HEK293 (cell line): Measurements from ENCODE around the gene TMEM62.

Experiments used
- ATF2 ChIP-seq: fragments of 450-650 bp; formaldehyde crosslinking; IDR thresholded peaks from 2 replicates; pipeline ENCODE4 v1.5.1; 2016; ENCODE audit warnings: missing biosample characterization, missing genetic modification characterization, low read depth
- BCL11B ChIP-seq: fragments of 450-650 bp; formaldehyde crosslinking; IDR thresholded peaks from 2 replicates; pipeline ENCODE4 v1.5.1; 2016; ENCODE audit warnings: low read depth, missing biosample characterization, missing genetic modification characterization
- GLIS2 ChIP-seq: fragments of 450-650 bp; formaldehyde crosslinking; IDR thresholded peaks from 2 replicates; pipeline ENCODE4 v1.5.1; 2016; ENCODE audit warnings: missing biosample characterization, missing genetic modification characterization
- INSM2 ChIP-seq: fragments of 450-650 bp; formaldehyde crosslinking; IDR thresholded peaks from 2 replicates; pipeline ENCODE4 v1.5.1; 2016; ENCODE audit warnings: missing biosample characterization, missing genetic modification characterization
- PBX3 ChIP-seq: sonication (generic); formaldehyde crosslinking; IDR thresholded peaks from 2 replicates; pipeline ENCODE4 v1.8.1; 2022; ENCODE audit warnings: mild to moderate bottlenecking, moderate library complexity, missing genetic modification reagents
- PRDM10 ChIP-seq: fragments of 450-650 bp; formaldehyde crosslinking; IDR thresholded peaks from 2 replicates; pipeline ENCODE4 v1.5.1; 2016; ENCODE audit warnings: missing biosample characterization, missing genetic modification characterization
- ZBTB1 ChIP-seq: fragments of 450-650 bp; formaldehyde crosslinking; IDR thresholded peaks from 2 replicates; pipeline ENCODE4 v1.5.1; 2016; ENCODE audit warnings: missing biosample characterization, missing genetic modification characterization
- ZBTB49 ChIP-seq: fragments of 450-650 bp; formaldehyde crosslinking; IDR thresholded peaks from 2 replicates; pipeline ENCODE4 v1.5.1; 2016; ENCODE audit warnings: missing biosample characterization, missing genetic modification characterization, low read depth
- ZBTB6 ChIP-seq: fragments of 450-650 bp; formaldehyde crosslinking; IDR thresholded peaks from 2 replicates; pipeline ENCODE4 v1.5.1; 2017; ENCODE audit warnings: missing biosample characterization, missing genetic modification characterization
- ZFP37 ChIP-seq: fragments of 450-650 bp; formaldehyde crosslinking; IDR thresholded peaks from 2 replicates; pipeline ENCODE4 v1.5.1; 2016; ENCODE audit warnings: missing biosample characterization, missing genetic modification characterization
- ZNF148 ChIP-seq: fragments of 450-650 bp; formaldehyde crosslinking; IDR thresholded peaks from 2 replicates; pipeline ENCODE4 v1.5.0; 2017; ENCODE audit warnings: missing biosample characterization, missing genetic modification characterization, borderline replicate concordance
- ZNF184 ChIP-seq: fragments of 450-650 bp; IDR thresholded peaks from 2 replicates; pipeline ENCODE4 v1.5.1; 2018; ENCODE audit warnings: missing biosample characterization, mild to moderate bottlenecking, missing genetic modification characterization
- ZNF202 ChIP-seq: fragments of 450-650 bp; formaldehyde crosslinking; IDR thresholded peaks from 2 replicates; pipeline ENCODE4 v1.5.1; 2016; ENCODE audit warnings: missing biosample characterization, missing genetic modification characterization, borderline replicate concordance
- ZNF26 ChIP-seq: fragments of 450-650 bp; formaldehyde crosslinking; IDR thresholded peaks from 2 replicates; pipeline ENCODE4 v1.5.1; 2016; ENCODE audit warnings: missing biosample characterization, missing genetic modification characterization
- ZNF449 ChIP-seq: fragments of 450-650 bp; formaldehyde crosslinking; IDR thresholded peaks from 2 replicates; pipeline ENCODE4 v1.5.1; 2017; ENCODE audit warnings: missing biosample characterization, mild to moderate bottlenecking, missing genetic modification characterization, moderate library complexity
- ZNF473 ChIP-seq: fragments of 450-650 bp; formaldehyde crosslinking; IDR thresholded peaks from 2 replicates; pipeline ENCODE4 v1.5.1; 2017; ENCODE audit warnings: missing biosample characterization, missing genetic modification characterization
- ZNF639 ChIP-seq: fragments of 450-650 bp; formaldehyde crosslinking; IDR thresholded peaks from 2 replicates; pipeline ENCODE4 v1.5.1; 2016; ENCODE audit warnings: missing biosample characterization, missing genetic modification characterization
- ZNF830 ChIP-seq: fragments of 450-650 bp; IDR thresholded peaks from 2 replicates; pipeline ENCODE4 v1.5.0; 2018; ENCODE audit warnings: missing biosample characterization, missing genetic modification characterization, low read depth, mild to moderate bottlenecking, moderate library complexity

Gene TMEM62

GRCh38 chr15:43185157-43186002 lies 52.0 kb downstream of the TMEM62 start, which contains the start of gene CCNDBP1 (continued):
- TF ChIP-seq PRDM10 (peak; percentile 31; the same call in 1 of the 2 replicates), ATF2 (tag by site-specific recombination) (no peak), ZNF148 (tag by site-specific recombination) (no peak), ZNF26 (tag by site-specific recombination) (no peak), ZNF830 (tag by site-specific recombination) (no peak), ZNF473 (tag by site-specific recombination) (no peak), PBX3 (CRISPR knock-in tag) (no peak), ZNF184 (no peak), BCL11B (tag by site-specific recombination) (peak; percentile 56; the same call in 1 of the 2 replicates), ZNF639 (no peak), ZNF202 (no peak), ZFP37 (tag by site-specific recombination) (peak; percentile 60; the same call in 1 of the 2 replicates), INSM2 (no peak), ZBTB6 (tag by site-specific recombination) (no peak), GLIS2 (tag by site-specific recombination) (peak; percentile 89), ZBTB1 (tag by site-specific recombination) (no peak), ZNF449 (tag by site-specific recombination) (no peak), ZBTB49 (no peak)
